OCI-LY7 (cell line): ENCODE measurements around the gene GPSM1. TPM values are rescaled to one million over a fixed set of nuclear protein-coding genes. Genes with fewer than 3 reads are reported as not detected.

Experiments
- BruUV-seq: library from RNA; stranded (reverse); fragments of 400-500 nt; replicated peaks from 2 replicates; lab custom pipeline; 2021; lab: Mats Ljungman, UMichigan
- CTCF ChIA-PET: fragments of 300-600 bp; sonication (Branson Sonifier 250); formaldehyde crosslinking; loops from one replicate; lab custom pipeline; 2022; ENCODE audit warnings: antibody characterized with exemption; ENCODE audit not compliant: unreplicated experiment; lab: Charles Lee
- POLR2A ChIA-PET: fragments of 300-600 bp; sonication (Branson Sonifier 250); formaldehyde crosslinking; loops from one replicate; lab custom pipeline; 2022; ENCODE audit warnings: antibody characterized with exemption; lab: Charles Lee
- DNase-seq: peaks from one replicate; pipeline ENCODE4 v3.0.0-alpha.2; 2015; ENCODE audit warnings: low spot score
- H2AFZ ChIP-seq: fragments of 200-600 bp; sonication (generic), shearing (Covaris generic); 2 replicates; pipeline ENCODE4 v1.6.1; 2014; ENCODE audit warnings: mild to moderate bottlenecking, antibody characterized with exemption, low read length, moderate library complexity
- H3K27ac ChIP-seq: fragments of 200-600 bp; sonication (generic); 2 replicates; pipeline ENCODE4 v1.5.1; 2014; ENCODE audit warnings: mixed run types, low read depth, mild to moderate bottlenecking, moderate library complexity, low read length, inconsistent platforms; ENCODE audit not compliant: poor library complexity, severe bottlenecking
- H3K36me3 ChIP-seq: fragments of 200-600 bp; sonication (generic); 2 replicates; pipeline ENCODE4 v1.6.1; 2014; ENCODE audit warnings: mild to moderate bottlenecking, antibody characterized with exemption, low read length, moderate library complexity, mixed read lengths; ENCODE audit not compliant: insufficient read depth
- H3K4me1 ChIP-seq: fragments of 200-600 bp; sonication (generic); 2 replicates; pipeline ENCODE4 v1.5.1; 2014; ENCODE audit warnings: mild to moderate bottlenecking, low read length; ENCODE audit not compliant: insufficient read depth, poor library complexity, severe bottlenecking
- H3K4me2 ChIP-seq: fragments of 200-600 bp; sonication (generic); 2 replicates; pipeline ENCODE4 v1.6.1; 2014; ENCODE audit warnings: mild to moderate bottlenecking, low read length
- H3K4me3 ChIP-seq: fragments of 200-600 bp; sonication (generic); 2 replicates; pipeline ENCODE4 v1.5.1; 2014; ENCODE audit warnings: mild to moderate bottlenecking, low read depth, low read length; ENCODE audit not compliant: poor library complexity, severe bottlenecking
- H3K79me2 ChIP-seq: fragments of 200-600 bp; sonication (generic); 2 replicates; pipeline ENCODE4 v1.6.1; 2016; ENCODE audit warnings: low read depth, mild to moderate bottlenecking, low read length, moderate library complexity, mixed read lengths; ENCODE audit not compliant: insufficient read depth
- H3K9me2 ChIP-seq: fragments of 200-600 bp; sonication (generic); 2 replicates; pipeline ENCODE4 v1.6.1; 2016; ENCODE audit warnings: mild to moderate bottlenecking, low read length, mixed read lengths; ENCODE audit not compliant: insufficient read depth
- H3K9me3 ChIP-seq: fragments of 200-600 bp; sonication (generic); 2 replicates; pipeline ENCODE4 v1.6.1; 2014; ENCODE audit warnings: mild to moderate bottlenecking, mixed run types, low read length, mixed read lengths
- H4K20me1 ChIP-seq: fragments of 200-600 bp; sonication (generic); 2 replicates; pipeline ENCODE4 v1.6.1; 2014; ENCODE audit warnings: mild to moderate bottlenecking, antibody characterized with exemption, low read length, moderate library complexity, mixed read lengths; ENCODE audit not compliant: insufficient read depth
- CTCF ChIP-seq: fragments of 200-600 bp; sonication (generic); conservative IDR thresholded peaks from 2 replicates; pipeline ENCODE4 v1.5.1; 2014; ENCODE audit warnings: mild to moderate bottlenecking, antibody characterized with exemption, low read length, moderate library complexity, mixed read lengths
- EZH2phosphoT487 ChIP-seq: fragments of 200-600 bp; sonication (generic); IDR thresholded peaks from 2 replicates; pipeline ENCODE4 v1.6.1; 2018; ENCODE audit warnings: low read depth, borderline replicate concordance, mild to moderate bottlenecking, mixed run types, antibody characterized with exemption, low read length, moderate library complexity, mixed read lengths
- intact Hi-C: fragments of 100-400 bp; cut with micrococcal nuclease; formaldehyde crosslinking; loops from one replicate; pipeline ENCODE4 v1.10.0; 2022; ENCODE audit not compliant: unreplicated experiment
- total RNA-seq, 2 experiments: library from RNA; depleted of rRNA in 1 of 2; stranded (reverse); fragments of >200 nt in 1 of 2; shearing (Covaris generic) in 1 of 2; gene quantifications; 2 replicates each; pipeline ENCODE4 v1.2.3, GENCODE V29; 2014 to 2022

GPSM1 gene
- total RNA-seq, 2 experiments from 2014 or later = not detected

- no TSS peak for BruUV-seq
- Histone ChIP-seq H3K4me2 (no peak overlapping the region), H4K20me1 (no peaks in the 10 kb centered on the region), H3K9me3 (peaks cover 19% of the 10 kb centered on the region), H2AFZ (no peak overlapping the region), H3K4me1 (no peaks in the 10 kb centered on the region), H3K4me3 (no peak overlapping the region), H3K9me2 (no peaks in the 10 kb centered on the region), H3K27ac (no peak overlapping the region), H3K36me3 (no peaks in the 10 kb centered on the region), H3K79me2 (no peaks in the 10 kb centered on the region)
- no peak for DNase-seq
- ChIA-PET POLR2A (interaction anchor here (0.6 kb wide), 1 partner anchor 49 kb away, joined by 3 read pairs; no protein-coding TSS in a partner anchor), CTCF (no interaction called here)
- TF ChIP-seq CTCF (no peak), EZH2phosphoT487 (no peak)
- intact Hi-C loops = no loop called here
Measured at GRCh38 chr9:136313111-136314055, 14.0 kb upstream of the GPSM1 start.

DNA sequence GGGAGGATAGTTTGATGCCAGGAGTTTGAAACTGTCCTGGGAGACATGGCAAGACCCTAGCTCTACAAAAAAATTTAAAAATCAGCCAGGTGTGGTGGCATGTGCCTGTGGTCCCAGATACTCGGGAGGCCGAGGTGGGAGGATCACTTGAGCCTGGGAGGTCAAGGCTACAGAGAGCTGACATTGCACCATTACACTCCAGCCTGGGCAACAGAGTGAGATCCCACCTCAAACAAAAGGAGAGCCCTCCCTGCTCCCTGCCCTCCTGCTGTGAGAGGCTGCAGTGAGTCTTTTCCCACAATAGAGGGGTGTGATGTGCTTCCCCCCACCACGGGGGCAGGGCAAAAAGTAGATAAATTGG lies 13.3 kb upstream of the GPSM1 start:
- Histone ChIP-seq H3K79me2 (no peaks in the 10 kb centered on the region), H3K9me3 (peaks cover 16% of the 10 kb centered on the region; the same call in 1 of the 2 replicates), H3K4me1 (no peaks in the 10 kb centered on the region), H3K36me3 (no peaks in the 10 kb centered on the region), H3K9me2 (no peaks in the 10 kb centered on the region), H2AFZ (no peak overlapping the region), H3K4me3 (no peak overlapping the region), H3K27ac (no peak overlapping the region), H4K20me1 (no peaks in the 10 kb centered on the region), H3K4me2 (no peak overlapping the region)
- intact Hi-C loops = no loop called here
- TF ChIP-seq EZH2phosphoT487 (no peak), CTCF (no peak)
- DNase-seq = no peak
- ChIA-PET CTCF (no interaction called here), POLR2A (no interaction called here)
- BruUV-seq = no TSS peak

GRCh38 chr9:136314944-136315343 lies 12.4 kb upstream of the GPSM1 start:
- CTCF ChIA-PET = no interaction called here
- Histone ChIP-seq H3K4me1 (no peaks in the 10 kb centered on the region), H3K9me2 (no peaks in the 10 kb centered on the region), H4K20me1 (no peaks in the 10 kb centered on the region), H3K4me2 (no peak overlapping the region), H3K79me2 (no peaks in the 10 kb centered on the region), H3K4me3 (no peak overlapping the region), H3K36me3 (no peaks in the 10 kb centered on the region), H3K27ac (no peak overlapping the region), H3K9me3 (peaks cover 16% of the 10 kb centered on the region; the same call in 1 of the 2 replicates), H2AFZ (no peak overlapping the region)
- no TSS peak for BruUV-seq
- TF ChIP-seq CTCF = no peak
- no peak for TF ChIP-seq EZH2phosphoT487
- POLR2A ChIA-PET = no interaction called here
- no peak for DNase-seq
- intact Hi-C loops = no loop called here
